Activated CD4-positive, alpha-beta T cell treated with anti-CD3 and anti-CD28 coated beads, Interleukin-2, amount 10 ng/mL, durations not matched to agents 7 days and 5 days (primary cell): Measurements from ENCODE around the gene RNF19B. TPM values are rescaled to one million over a fixed set of nuclear protein-coding genes. Genes with fewer than 3 reads are reported as not detected.
"Not testable (repeated sequence)": the region's sequence is repeated elsewhere in the genome, so short reads cannot be mapped to it uniquely, and the experiment has no call there.

ENCODE experiments used
- CTCF ChIA-PET: fragments of 350-600 bp; sonication (Branson Sonifier 250); formaldehyde crosslinking; loops from one replicate; lab custom pipeline; 2021; ENCODE audit warnings: antibody characterized with exemption; lab: Charles Lee
- POLR2A ChIA-PET: fragments of 350-600 bp; sonication (Branson Sonifier 250); formaldehyde crosslinking; loops from one replicate; lab custom pipeline; 2021; ENCODE audit warnings: antibody characterized with exemption; lab: Charles Lee
- DNase-seq: peaks from one replicate; pipeline ENCODE4 v3.0.0-alpha.2; 2020
- H3K27ac Mint-ChIP-seq: one replicate; pipeline ENCODE4 v1.8.0; 2021; ENCODE audit warnings: mild to moderate bottlenecking, moderate library complexity, mixed read lengths
- H3K27me3 Mint-ChIP-seq: one replicate; pipeline ENCODE4 v1.8.0; 2021; ENCODE audit warnings: mixed read lengths
- H3K36me3 Mint-ChIP-seq: one replicate; pipeline ENCODE4 v1.8.0; 2021; ENCODE audit warnings: low read depth, mixed read lengths
- H3K4me1 Mint-ChIP-seq: one replicate; pipeline ENCODE4 v1.8.0; 2021; ENCODE audit warnings: mixed read lengths
- H3K4me3 Mint-ChIP-seq: one replicate; pipeline ENCODE4 v1.8.0; 2021; ENCODE audit warnings: mild to moderate bottlenecking, moderate library complexity, mixed read lengths
- H3K9me3 Mint-ChIP-seq: one replicate; pipeline ENCODE4 v1.8.0; 2021; ENCODE audit warnings: mixed read lengths
- total RNA-seq, 2 experiments: library from RNA; stranded (reverse); gene quantifications; one replicate each; pipeline ENCODE4 v1.2.3, GENCODE V29; 2021

Gene RNF19B
- total RNA-seq, 2 experiments from 2014 or later, result 18.4 to 20.1 TPM

DNA sequence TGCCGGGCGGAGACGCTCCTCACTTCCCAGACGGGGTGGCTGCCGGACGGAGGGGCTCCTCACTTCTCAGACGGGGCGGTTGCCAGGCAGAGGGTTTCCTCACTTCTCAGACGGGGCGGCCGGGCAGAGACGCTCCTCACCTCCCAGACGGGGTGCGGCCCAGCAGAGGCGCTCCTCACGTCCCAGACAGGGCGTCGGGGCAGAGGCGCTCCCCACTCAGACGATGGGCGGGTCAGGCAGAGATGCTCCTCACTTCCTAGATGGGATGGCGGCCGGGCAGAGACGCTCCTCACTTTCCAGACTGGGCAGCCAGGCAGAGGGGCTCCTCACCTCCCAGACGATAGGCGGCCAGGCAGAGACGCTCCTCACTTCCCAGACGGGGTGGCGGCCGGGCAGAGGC, 10.4 kb upstream of the RNF19B start:
- H3K36me3 Mint-ChIP-seq, POLR2A ChIA-PET, H3K4me3 Mint-ChIP-seq, H3K27ac Mint-ChIP-seq, H3K9me3 Mint-ChIP-seq, DNase-seq: not testable (repeated sequence)
- Mint-ChIP-seq H3K4me1 (peaks cover 11% of the 10 kb centered on the region), H3K27me3 (peaks cover 24% of the 10 kb centered on the region)
- CTCF ChIA-PET, result interaction anchor here (0.7 kb wide), 1 partner anchor 9 kb away, joined by 3 read pairs; no protein-coding TSS in a partner anchor

DNA sequence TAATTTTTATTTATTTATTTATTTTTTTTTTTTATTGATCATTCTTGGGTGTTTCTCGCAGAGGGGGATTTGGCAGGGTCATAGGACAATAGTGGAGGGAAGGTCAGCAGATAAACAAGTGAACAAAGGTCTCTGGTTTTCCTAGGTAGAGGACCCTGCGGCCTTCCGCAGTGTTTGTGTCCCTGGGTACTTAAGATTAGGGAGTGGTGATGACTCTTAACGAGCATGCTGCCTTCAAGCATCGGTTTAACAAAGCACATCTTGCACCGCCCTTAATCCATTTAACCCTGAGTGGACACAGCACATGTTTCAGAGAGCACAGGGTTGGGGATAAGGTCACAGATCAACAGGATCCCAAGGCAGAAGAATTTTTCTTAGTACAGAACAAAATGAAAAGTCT, 8.8 kb upstream of the RNF19B start:
- Mint-ChIP-seq H3K27me3 (peaks cover 24% of the 10 kb centered on the region), H3K4me1 (peaks cover 11% of the 10 kb centered on the region)
- H3K36me3 Mint-ChIP-seq, H3K9me3 Mint-ChIP-seq, H3K27ac Mint-ChIP-seq, POLR2A ChIA-PET, H3K4me3 Mint-ChIP-seq, DNase-seq: not testable (repeated sequence)
- CTCF ChIA-PET, result interaction anchor here (0.6 kb wide), 1 partner anchor 200 kb away, joined by 3 read pairs; no protein-coding TSS in a partner anchor

DNA sequence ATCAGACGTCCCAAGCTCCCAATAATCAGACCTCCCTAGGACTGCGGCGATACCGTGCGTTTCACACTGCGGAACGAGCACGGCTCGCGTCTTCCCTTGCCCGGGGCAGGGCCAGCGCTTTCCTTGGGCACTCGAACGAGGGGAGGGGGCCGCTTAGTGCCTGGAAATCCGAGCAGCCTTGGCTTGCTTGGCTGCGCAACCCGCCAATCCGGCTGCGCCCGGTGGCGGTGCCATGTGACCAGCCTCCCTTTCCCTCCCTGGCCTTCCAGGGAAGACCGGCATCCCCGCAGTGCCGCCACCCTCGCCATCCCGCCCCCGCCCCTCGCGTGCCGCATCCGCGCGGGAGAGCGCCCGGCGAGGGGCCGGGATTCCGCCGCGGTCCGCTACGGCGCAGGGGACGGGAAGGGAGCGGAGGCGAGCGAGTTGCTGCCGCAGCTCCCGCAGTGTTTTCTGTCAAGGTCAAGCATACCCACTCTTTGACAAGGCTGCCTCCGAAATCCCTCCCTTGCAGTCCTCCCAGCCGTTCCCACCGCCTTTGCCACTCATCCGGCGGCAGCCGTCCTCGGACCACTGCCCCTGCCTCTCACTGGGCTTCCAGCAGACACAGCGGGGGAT, 8.3 kb upstream of the RNF19B start:
- Mint-ChIP-seq H3K4me1 (peaks cover 11% of the 10 kb centered on the region), H3K27me3 (peaks cover 24% of the 10 kb centered on the region), H3K4me3 (peak overlapping the region; percentile 37), H3K36me3 (peaks cover 6% of the 10 kb centered on the region), H3K9me3 (no peaks in the 10 kb centered on the region), H3K27ac (no peak overlapping the region)
- ChIA-PET CTCF (interaction anchor here (0.6 to 1.7 kb wide), 2 partner anchors 8 to 200 kb away, joined by 3 to 4 read pairs; no protein-coding TSS in a partner anchor), POLR2A (interaction anchor here (0.8 kb wide), 2 partner anchors 8 to 19 kb away, joined by 3 to 4 read pairs; no protein-coding TSS in a partner anchor)
- no peak for DNase-seq

DNA sequence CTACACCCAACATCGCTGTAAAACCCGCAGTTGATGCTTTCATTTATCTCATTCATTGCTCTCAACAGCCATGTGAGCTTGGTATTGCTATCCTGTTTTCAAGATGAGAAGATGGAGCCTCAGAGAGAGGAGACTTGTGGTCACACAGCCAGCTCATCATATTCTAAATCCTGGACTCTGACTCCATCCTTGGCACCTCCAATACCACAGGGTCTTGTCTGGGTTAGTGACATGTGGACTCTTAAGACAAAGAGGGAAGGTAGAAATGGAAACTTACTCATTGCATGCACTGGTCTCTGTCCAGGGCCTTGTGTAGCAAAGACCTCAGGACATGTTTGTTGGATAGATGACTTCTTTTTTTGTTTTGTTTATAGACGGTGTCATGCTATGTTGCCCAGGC, 7.0 kb upstream of the RNF19B start:
- Mint-ChIP-seq H3K27me3 (peaks cover 24% of the 10 kb centered on the region), H3K27ac (no peak overlapping the region), H3K9me3 (no peaks in the 10 kb centered on the region), H3K36me3 (peaks cover 6% of the 10 kb centered on the region), H3K4me3 (no peak overlapping the region), H3K4me1 (peaks cover 15% of the 10 kb centered on the region)
- CTCF ChIA-PET, result interaction anchor here (0.8 to 1.7 kb wide), 3 partner anchors 9 to 26 kb away, joined by 3 to 4 read pairs (median 3); no protein-coding TSS in a partner anchor
- DNase-seq, result no peak
- POLR2A ChIA-PET, result no interaction called here

DNA sequence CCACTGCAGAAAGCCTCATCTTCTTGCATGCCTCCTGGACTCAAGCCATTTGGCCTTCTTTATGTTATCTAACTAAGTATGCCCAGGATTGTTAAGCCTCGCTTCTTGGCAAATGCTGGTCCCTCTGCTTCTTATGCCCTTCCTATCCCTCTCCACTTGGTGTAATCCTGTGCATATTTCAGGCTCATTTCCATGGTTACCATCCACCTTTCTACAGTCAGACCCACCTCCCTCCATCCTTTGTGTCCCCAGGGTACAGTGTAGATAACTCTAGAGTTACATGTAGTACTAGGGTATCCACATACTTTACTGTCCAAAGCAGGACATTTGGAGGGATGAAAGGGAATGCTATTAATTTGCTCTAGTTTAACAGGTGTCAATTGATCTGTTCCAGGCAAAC, 6.5 kb upstream of the RNF19B start:
- Mint-ChIP-seq H3K4me3 (no peak overlapping the region), H3K27ac (no peak overlapping the region), H3K36me3 (peaks cover 6% of the 10 kb centered on the region), H3K27me3 (peaks cover 24% of the 10 kb centered on the region), H3K9me3 (no peaks in the 10 kb centered on the region), H3K4me1 (peaks cover 15% of the 10 kb centered on the region)
- POLR2A ChIA-PET, result no interaction called here
- CTCF ChIA-PET, result interaction anchor here (1.3 kb wide), 1 partner anchor 27 kb away, joined by 3 read pairs; no protein-coding TSS in a partner anchor
- DNase-seq, result no peak

DNA sequence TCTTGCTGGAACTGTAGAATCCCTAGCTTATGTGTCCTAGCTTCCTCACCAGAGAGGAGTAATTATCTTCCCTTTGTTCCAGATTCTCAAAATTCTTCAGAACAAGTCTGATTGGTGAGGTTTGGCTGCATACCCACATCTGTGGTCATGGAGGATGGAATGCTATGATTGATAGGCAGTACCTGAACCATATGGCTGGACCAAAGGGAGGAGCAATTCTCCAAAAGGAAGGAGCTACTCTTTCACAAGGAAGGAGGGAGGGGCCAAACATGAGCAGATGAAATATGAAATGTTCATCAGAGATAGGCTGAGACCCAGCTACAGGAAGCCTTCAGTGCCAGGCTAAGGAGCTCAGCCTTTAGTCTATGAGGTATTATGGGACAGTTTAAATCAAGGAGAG, 5.0 kb upstream of the RNF19B start:
- no peak for DNase-seq
- H3K27me3 Mint-ChIP-seq, result peaks cover 24% of the 10 kb centered on the region
- no peak overlapping the region for H3K4me3 Mint-ChIP-seq
- no peaks in the 10 kb centered on the region for H3K9me3 Mint-ChIP-seq
- H3K27ac Mint-ChIP-seq, result no peak overlapping the region
- ChIA-PET CTCF (no interaction called here), POLR2A (interaction anchor here (1.1 kb wide), 1 partner anchor 12 kb away, joined by 3 read pairs; no protein-coding TSS in a partner anchor)
- peaks cover 6% of the 10 kb centered on the region for H3K36me3 Mint-ChIP-seq
- H3K4me1 Mint-ChIP-seq, result peaks cover 20% of the 10 kb centered on the region

DNA sequence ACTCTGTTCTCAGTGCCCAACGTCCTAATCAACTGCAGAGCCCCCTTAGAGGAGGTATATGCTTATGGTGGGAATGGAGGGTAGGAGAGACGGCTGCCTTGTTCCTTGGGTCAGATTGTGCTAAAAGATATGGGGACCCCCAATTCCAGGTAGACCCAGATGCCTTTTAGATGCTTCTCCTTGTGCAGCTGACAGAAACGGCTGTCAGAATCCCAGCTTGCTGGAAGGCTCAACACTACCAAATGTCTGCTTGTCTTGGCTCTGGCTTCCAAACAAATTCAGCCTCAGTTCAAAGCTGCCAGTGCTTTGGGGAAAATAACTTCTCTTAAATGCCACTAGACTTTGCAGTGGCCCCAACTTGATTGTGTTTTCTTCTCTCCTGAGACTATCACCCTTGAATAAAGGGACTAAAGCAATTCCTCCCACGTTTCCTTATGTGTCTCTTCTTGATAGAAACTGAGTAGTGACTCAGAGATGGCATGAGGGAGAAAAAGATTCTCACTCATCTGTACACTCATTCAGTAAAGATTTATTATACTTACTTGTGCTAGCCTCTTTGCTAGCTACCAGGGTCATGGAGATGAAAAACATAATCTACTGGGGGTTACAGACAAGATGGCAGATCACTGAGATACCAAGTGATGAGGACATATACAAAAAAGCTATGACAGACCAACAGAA, 3.4 kb upstream of the RNF19B start:
- Mint-ChIP-seq H3K4me3 (no peak overlapping the region), H3K9me3 (no peaks in the 10 kb centered on the region), H3K27me3 (peaks cover 22% of the 10 kb centered on the region), H3K36me3 (peaks cover 6% of the 10 kb centered on the region), H3K4me1 (peaks cover 24% of the 10 kb centered on the region), H3K27ac (no peak overlapping the region)
- ChIA-PET POLR2A (no interaction called here), CTCF (interaction anchor here (0.6 to 1.4 kb wide), 8 partner anchors 10 to 75 kb away, joined by 3 to 7 read pairs (median 4); no protein-coding TSS in a partner anchor)
- DNase-seq, result no peak

DNA sequence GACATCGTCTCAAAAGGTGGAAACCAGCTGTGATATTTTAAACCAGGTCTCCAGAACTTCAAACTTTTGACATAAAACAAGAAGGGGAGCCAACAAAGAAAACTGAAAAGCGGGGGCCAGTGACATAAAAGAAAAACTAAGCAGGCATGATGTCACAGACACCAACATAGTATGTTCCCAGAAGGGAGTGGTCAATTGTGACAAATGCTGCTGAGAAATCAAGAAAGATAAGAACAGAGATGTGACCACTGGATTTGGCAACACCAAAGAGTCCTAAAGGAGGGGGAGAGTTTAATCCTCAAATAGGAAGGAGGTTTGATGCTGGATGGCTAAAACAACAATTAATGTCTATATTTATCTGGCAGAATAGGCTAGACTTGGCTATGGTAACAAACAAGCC, 2.3 kb upstream of the RNF19B start:
- no peak for DNase-seq
- peaks cover 13% of the 10 kb centered on the region for H3K27me3 Mint-ChIP-seq
- H3K36me3 Mint-ChIP-seq, result no peaks in the 10 kb centered on the region
- ChIA-PET CTCF (interaction anchor here (0.7 to 1.3 kb wide), 2 partner anchors 8 to 14 kb away, joined by 3 read pairs; no protein-coding TSS in a partner anchor), POLR2A (no interaction called here)
- H3K4me1 Mint-ChIP-seq, result peaks cover 29% of the 10 kb centered on the region
- no peak overlapping the region for H3K27ac Mint-ChIP-seq
- no peak overlapping the region for H3K4me3 Mint-ChIP-seq
- no peaks in the 10 kb centered on the region for H3K9me3 Mint-ChIP-seq

DNA sequence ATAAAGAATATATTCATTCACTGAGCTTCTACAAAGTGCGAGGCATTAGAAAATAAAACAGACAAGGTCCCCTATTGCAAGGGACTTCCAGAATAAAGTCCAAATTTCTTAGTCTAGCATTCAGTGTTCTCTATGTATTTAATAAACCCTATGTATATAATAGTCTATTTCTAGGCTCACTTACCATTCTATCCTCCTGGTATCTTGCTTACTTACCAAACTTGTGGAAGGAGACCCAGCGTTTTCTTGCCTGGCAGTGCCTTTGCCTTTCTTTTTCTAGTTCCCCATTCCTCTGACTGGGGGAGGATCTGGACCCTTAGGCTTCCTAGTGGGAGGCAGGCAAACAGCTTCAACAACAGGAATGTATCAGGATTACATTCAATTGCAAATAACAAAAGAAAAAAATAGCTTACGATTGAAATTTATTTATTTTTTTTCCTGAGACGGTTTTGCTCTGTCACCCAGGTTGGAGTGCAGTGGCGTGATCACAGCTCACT, 690 bp upstream of the RNF19B start:
- H3K4me1 Mint-ChIP-seq, result peaks cover 41% of the 10 kb centered on the region
- ChIA-PET CTCF (interaction anchor here (1.2 to 2.7 kb wide), 4 partner anchors 11 to 162 kb away, joined by 4 to 10 read pairs (median 7); no protein-coding TSS in a partner anchor), POLR2A (interaction anchor here (1.0 kb wide), 2 partner anchors 16 to 116 kb away, joined by 4 read pairs; partner anchors contain the start of gene AZIN2)
- no peaks in the 10 kb centered on the region for H3K27me3 Mint-ChIP-seq
- no peaks in the 10 kb centered on the region for H3K9me3 Mint-ChIP-seq
- no peaks in the 10 kb centered on the region for H3K36me3 Mint-ChIP-seq
- DNase-seq, result no peak
- H3K27ac Mint-ChIP-seq, result peak overlapping the region; percentile 89
- H3K4me3 Mint-ChIP-seq, result peak overlapping the region; percentile 80

DNA sequence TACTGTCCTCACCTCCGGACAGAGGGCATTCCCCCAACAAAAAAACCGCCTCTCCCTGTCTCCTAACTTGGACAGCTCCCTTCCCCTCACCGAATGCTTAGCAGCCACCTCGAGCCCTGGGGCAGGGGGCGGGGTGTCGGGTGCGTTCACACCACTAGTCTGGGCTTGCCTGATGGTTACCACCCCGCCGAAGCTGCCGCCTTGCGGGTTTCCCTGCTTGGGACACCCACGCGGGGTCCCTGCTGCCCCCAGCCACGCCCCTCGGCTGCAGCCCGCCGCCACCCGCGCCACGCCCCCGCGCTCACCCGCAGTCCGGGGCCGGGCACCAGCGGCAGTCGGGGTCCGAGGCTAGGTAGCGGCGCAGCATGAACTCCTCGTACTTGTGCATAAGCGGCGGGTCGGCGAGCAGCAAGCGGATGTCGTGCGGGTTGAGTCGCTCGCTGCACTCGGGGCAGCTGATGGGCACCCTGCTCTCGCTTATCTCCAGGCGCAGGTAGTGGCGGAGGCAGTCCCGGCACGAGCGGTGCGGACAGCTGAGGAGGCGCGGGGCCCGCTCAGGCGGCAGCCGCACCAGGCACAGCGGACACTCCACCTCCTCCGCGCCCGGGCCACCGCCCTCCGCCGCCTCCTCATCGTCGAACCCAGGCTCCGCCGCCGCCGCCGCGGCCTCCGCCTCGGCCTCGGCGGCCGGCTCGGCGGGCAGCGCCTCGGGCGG, 706 bp downstream of the RNF19B start:
- Mint-ChIP-seq H3K4me1 (peaks cover 45% of the 10 kb centered on the region), H3K4me3 (peak overlapping the region; percentile 86), H3K9me3 (no peaks in the 10 kb centered on the region), H3K27me3 (no peaks in the 10 kb centered on the region), H3K27ac (peak overlapping the region; percentile 88), H3K36me3 (peaks cover 1% of the 10 kb centered on the region)
- CTCF ChIA-PET, result interaction anchor here (1.1 to 2.7 kb wide), 7 partner anchors 10 to 164 kb away, joined by 3 to 10 read pairs (median 4); no protein-coding TSS in a partner anchor
- DNase-seq, result peak; percentile 67
- POLR2A ChIA-PET, result interaction anchor here (0.8 to 1.0 kb wide), 2 partner anchors 26 to 35 kb away, joined by 3 to 5 read pairs; no protein-coding TSS in a partner anchor

DNA sequence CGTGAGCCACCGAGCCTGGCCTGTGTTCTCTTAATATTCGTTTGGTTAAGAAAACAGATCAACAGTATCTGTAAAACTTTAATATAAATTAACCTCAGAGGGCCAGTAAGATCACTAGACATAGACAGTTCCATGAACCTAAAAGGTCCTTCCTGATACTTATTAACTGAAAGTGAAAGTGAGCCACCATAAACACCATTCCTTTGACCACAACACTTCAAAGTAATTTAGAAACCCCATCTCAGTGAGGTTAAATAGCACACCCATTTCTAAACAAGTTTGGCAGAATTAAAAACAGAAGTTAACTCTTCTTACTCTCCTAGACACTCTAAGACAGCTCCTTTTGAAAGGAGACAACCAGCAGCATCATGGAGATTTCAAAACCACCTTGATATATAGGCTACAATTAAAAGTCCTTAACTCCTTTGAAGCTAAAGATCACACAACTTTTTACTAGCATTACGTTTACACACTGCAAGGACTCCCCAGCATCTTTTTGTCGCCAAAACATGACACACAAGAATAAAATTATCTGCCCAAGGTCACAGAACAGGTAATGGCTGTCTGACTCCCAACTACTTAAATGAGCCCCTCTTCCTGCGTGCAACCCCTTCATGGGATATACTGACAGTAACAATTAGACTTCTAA, 2.2 kb downstream of the RNF19B start:
- DNase-seq, result no peak
- peaks cover 8% of the 10 kb centered on the region for H3K36me3 Mint-ChIP-seq
- POLR2A ChIA-PET, result no interaction called here
- H3K27ac Mint-ChIP-seq, result peak overlapping the region; percentile 77
- H3K27me3 Mint-ChIP-seq, result no peaks in the 10 kb centered on the region
- H3K9me3 Mint-ChIP-seq, result no peaks in the 10 kb centered on the region
- peaks cover 55% of the 10 kb centered on the region for H3K4me1 Mint-ChIP-seq
- H3K4me3 Mint-ChIP-seq, result peak overlapping the region; percentile 86
- CTCF ChIA-PET, result interaction anchor here (1.0 to 1.1 kb wide), 2 partner anchors 19 to 165 kb away, joined by 3 to 5 read pairs; no protein-coding TSS in a partner anchor
